ENCODE measurements around the gene RYR1. TPM values are rescaled to one million over a fixed set of nuclear protein-coding genes. Genes with fewer than 3 reads are reported as not detected.

Gene RYR1
- polyA plus RNA-seq, 1 of the 3 experiments (the other 2 are of a cell fraction), result under 0.01 TPM

- no peak for TF ChIP-seq TCF12 (IDR thresholded peaks at IDR 0.05)
- no peak for TF ChIP-seq SMC3 (IDR thresholded peaks at IDR 0.05; ENCODE audit: low read depth, low read length)
- no peak for TF ChIP-seq CTCF (IDR thresholded peaks at IDR 0.05)
- peak; percentile 94 for TF ChIP-seq REST (IDR thresholded peaks at IDR 0.05; ENCODE audit: low read depth, low read length)
- TF ChIP-seq TAF1 (IDR thresholded peaks at IDR 0.05; ENCODE audit: borderline replicate concordance, low read depth, low read length), result no peak
- Histone ChIP-seq H4K20me1 (ENCODE audit: insufficient read depth) (no peaks in the 10 kb centered on the region), H3K4me1 (ENCODE audit: control insufficient read depth in 1 of 2, insufficient read depth in 2 of 2, low read depth in 1 of 2, low read length in 1 of 2) (no peaks in the 10 kb centered on the region), H3K36me3 (replicated peaks in 1 of 2; ENCODE audit: control insufficient read depth in 1 of 2, insufficient read depth in 2 of 2, low read length in 1 of 2) (no peaks in the 10 kb centered on the region), H3K79me2 (ENCODE audit: insufficient read depth) (no peaks in the 10 kb centered on the region), H3F3A (replicated peaks; ENCODE audit: insufficient read depth) (no peaks in the 10 kb centered on the region), H3K4me3 (ENCODE audit: low read depth in 2 of 2, low read length in 1 of 2) (no peak overlapping the region), H3K27ac (ENCODE audit: low read depth in 2 of 2, low read length in 1 of 2) (no peak overlapping the region), H3K27me3 (ENCODE audit: insufficient read depth) (no peaks in the 10 kb centered on the region), H3K9ac (no peak overlapping the region), H3K4me2 (no peak overlapping the region), H2AFZ (ENCODE audit: low read depth) (no peak overlapping the region), H3K9me2 (no peaks in the 10 kb centered on the region), H3K9me3 (no peaks in the 10 kb centered on the region)
- POLR2A ChIA-PET, result no interaction called here
- CTCF ChIA-PET, result no interaction called here
- DNase-seq, result no peak
- 56% methylated on average over 4 of the region's 4 CpGs for WGBS (ENCODE audit: low lambda C conversion rate)
These were observed 21.5 kb downstream of the RYR1 start for GRCh38 chr19:38455031-38455430.

- no peaks in the 10 kb centered on the region for H3K9me3 ChIP-seq
- H3K4me2 ChIP-seq, result no peak overlapping the region
- CTCF ChIA-PET, result no interaction called here
- no peak overlapping the region for H3K4me3 ChIP-seq (ENCODE audit: low read depth in 2 of 2, low read length in 1 of 2)
- POLR2A ChIA-PET, result no interaction called here
- no peak for DNase-seq
- no peaks in the 10 kb centered on the region for H3K9me2 ChIP-seq
- no peak overlapping the region for H3K9ac ChIP-seq
- no peaks in the 10 kb centered on the region for H3K4me1 ChIP-seq (ENCODE audit: control insufficient read depth in 1 of 2, insufficient read depth in 2 of 2, low read depth in 1 of 2, low read length in 1 of 2)
- H4K20me1 ChIP-seq (ENCODE audit: insufficient read depth), result no peaks in the 10 kb centered on the region
- H3K36me3 ChIP-seq (replicated peaks in 1 of 2; ENCODE audit: control insufficient read depth in 1 of 2, insufficient read depth in 2 of 2, low read length in 1 of 2), result no peaks in the 10 kb centered on the region
- no peaks in the 10 kb centered on the region for H3F3A ChIP-seq (replicated peaks; ENCODE audit: insufficient read depth)
- no peaks in the 10 kb centered on the region for H3K27me3 ChIP-seq (ENCODE audit: insufficient read depth)
- no peak overlapping the region for H2AFZ ChIP-seq (ENCODE audit: low read depth)
- 22% methylated on average over 5 of the region's 5 CpGs for WGBS (ENCODE audit: low lambda C conversion rate)
- no peak overlapping the region for H3K27ac ChIP-seq (ENCODE audit: low read depth in 2 of 2, low read length in 1 of 2)
- no peaks in the 10 kb centered on the region for H3K79me2 ChIP-seq (ENCODE audit: insufficient read depth)
- TF ChIP-seq ZBTB33 (IDR thresholded peaks at IDR 0.05; ENCODE audit: borderline replicate concordance, low read depth) (no peak), IRF3 (IDR thresholded peaks at IDR 0.05; ENCODE audit: low read depth, low read length) (no peak), TAF1 (IDR thresholded peaks at IDR 0.05; ENCODE audit: borderline replicate concordance, low read depth, low read length) (no peak), ELF1 (IDR thresholded peaks at IDR 0.05) (no peak), NRF1 (IDR thresholded peaks at IDR 0.05; ENCODE audit: low read depth, low read length) (no peak), EP300 (IDR thresholded peaks at IDR 0.05; ENCODE audit: borderline replicate concordance in 1 of 2, low read depth in 1 of 2, low read length in 1 of 2) (no peak), RAD21 (IDR thresholded peaks at IDR 0.05; ENCODE audit: low read length) (no peak), FOXM1 (IDR thresholded peaks at IDR 0.05; ENCODE audit: low read depth) (no peak), USF1 (IDR thresholded peaks at IDR 0.05; ENCODE audit: borderline replicate concordance, low read depth) (no peak), RFX5 (IDR thresholded peaks at IDR 0.05; ENCODE audit: low read length) (no peak), REST (IDR thresholded peaks at IDR 0.05; ENCODE audit: low read depth, low read length) (no peak)
These were observed 23.7 kb downstream of the RYR1 start for GRCh38 chr19:38457202-38457601.

Measured in SK-N-SH (cell line).